H9 (cell line): ENCODE results near the gene SLC25A43. TPM values are rescaled to one million over a fixed set of nuclear protein-coding genes. Genes with fewer than 3 reads are reported as not detected.
A peak's percentile ranks its signal among the peaks of the same experiment; 100 is the strongest.

ENCODE experiments used
- DNase-seq: peaks from one replicate; pipeline ENCODE4 v3.0.0-alpha.2; 2017
- H2AFZ ChIP-seq: one replicate; pipeline ENCODE4 v1.6.1; 2013; ENCODE audit warnings: mild to moderate bottlenecking, low read length, control low read depth, moderate library complexity
- H2AK5ac ChIP-seq: 2 replicates; pipeline ENCODE4 v1.6.1; 2013; ENCODE audit warnings: low read length, control low read depth, mixed read lengths; ENCODE audit not compliant: insufficient read length
- H2BK120ac ChIP-seq: one replicate; pipeline ENCODE4 v1.6.1; 2013; ENCODE audit warnings: low read depth, mild to moderate bottlenecking, low read length, control low read depth, inconsistent platforms; ENCODE audit not compliant: poor library complexity, severe bottlenecking
- H2BK12ac ChIP-seq: 2 replicates; pipeline ENCODE4 v1.6.1; 2013; ENCODE audit warnings: low read length, control low read depth, mixed read lengths, low read depth; ENCODE audit not compliant: insufficient read length
- H2BK15ac ChIP-seq: 2 replicates; pipeline ENCODE4 v1.6.1; 2013; ENCODE audit warnings: low read depth, low read length, control low read depth
- H2BK20ac ChIP-seq: one replicate; pipeline ENCODE4 v1.6.1; 2013; ENCODE audit warnings: low read depth, mild to moderate bottlenecking, low read length, control low read depth, inconsistent platforms; ENCODE audit not compliant: poor library complexity, severe bottlenecking
- H2BK5ac ChIP-seq: 2 replicates; pipeline ENCODE4 v1.6.1; 2013; ENCODE audit warnings: low read length, control low read depth, mixed read lengths; ENCODE audit not compliant: insufficient read length
- H3K14ac ChIP-seq: 2 replicates; pipeline ENCODE4 v1.6.1; 2013; ENCODE audit warnings: low read length, control low read depth; ENCODE audit not compliant: insufficient read depth
- H3K18ac ChIP-seq: 2 replicates; pipeline ENCODE4 v1.6.1; 2013; ENCODE audit warnings: low read depth, mild to moderate bottlenecking, mixed read lengths, low read length, control low read depth; ENCODE audit not compliant: insufficient read length
- H3K23ac ChIP-seq: 2 replicates; pipeline ENCODE4 v1.6.1; 2013; ENCODE audit warnings: low read length, control low read depth, mixed read lengths, low read depth; ENCODE audit not compliant: insufficient read length
- H3K23me2 ChIP-seq: 2 replicates; pipeline ENCODE4 v1.6.1; 2013; ENCODE audit warnings: low read depth, mild to moderate bottlenecking, mixed read lengths, low read length, control low read depth; ENCODE audit not compliant: insufficient read length, poor library complexity, severe bottlenecking
- H3K27ac ChIP-seq: 2 replicates; pipeline ENCODE4 v1.5.1; 2013; ENCODE audit warnings: low read length, control low read depth, mixed read lengths, low read depth; ENCODE audit not compliant: insufficient read length
- H3K27me3 ChIP-seq: 2 replicates; pipeline ENCODE4 v1.6.1; 2013; ENCODE audit warnings: low read length, control low read depth, inconsistent platforms; ENCODE audit not compliant: insufficient read depth
- H3K4ac ChIP-seq: 2 replicates; pipeline ENCODE4 v1.6.1; 2013; ENCODE audit warnings: low read depth, mild to moderate bottlenecking, control low read depth, inconsistent platforms, low read length, moderate library complexity
- H3K4me1 ChIP-seq: 2 replicates; pipeline ENCODE4 v1.6.1; 2013; ENCODE audit warnings: low read length, control low read depth, inconsistent platforms; ENCODE audit not compliant: insufficient read depth
- H3K4me2 ChIP-seq: 2 replicates; pipeline ENCODE4 v1.6.1; 2013; ENCODE audit warnings: low read length, control low read depth, mixed read lengths; ENCODE audit not compliant: insufficient read length, insufficient read depth
- H3K56ac ChIP-seq: 2 replicates; pipeline ENCODE4 v1.6.1; 2013; ENCODE audit warnings: low read depth, mild to moderate bottlenecking, mixed read lengths, low read length, control low read depth; ENCODE audit not compliant: insufficient read length
- H3K79me1 ChIP-seq: 2 replicates; pipeline ENCODE4 v1.6.1; 2013; ENCODE audit warnings: low read depth, mild to moderate bottlenecking, moderate library complexity, low read length, control low read depth, inconsistent platforms; ENCODE audit not compliant: insufficient read depth, poor library complexity, severe bottlenecking
- H3K79me2 ChIP-seq: 2 replicates; pipeline ENCODE4 v1.6.1; 2013; ENCODE audit warnings: low read length, control low read depth, inconsistent platforms; ENCODE audit not compliant: insufficient read depth
- H3K9ac ChIP-seq: 2 replicates; pipeline ENCODE4 v1.6.1; 2013; ENCODE audit warnings: low read length, control low read depth, mixed read lengths; ENCODE audit not compliant: insufficient read length; ENCODE audit errors: extremely low read depth
- H3K9me3 ChIP-seq: one replicate; pipeline ENCODE4 v1.6.1; 2013; ENCODE audit warnings: low read depth, low read length, inconsistent platforms; ENCODE audit not compliant: control insufficient read depth
- H3T11ph ChIP-seq: one replicate; pipeline ENCODE4 v1.6.1; 2013; ENCODE audit warnings: mild to moderate bottlenecking, low read length, control low read depth, inconsistent platforms
- H4K20me1 ChIP-seq: one replicate; pipeline ENCODE4 v1.6.1; 2013; ENCODE audit not compliant: control insufficient read depth, insufficient read length, insufficient read depth
- H4K5ac ChIP-seq: 2 replicates; pipeline ENCODE4 v1.6.1; 2013; ENCODE audit warnings: low read depth, mild to moderate bottlenecking, mixed read lengths, low read length, control low read depth; ENCODE audit not compliant: insufficient read length
- H4K8ac ChIP-seq: replicated peaks from 2 replicates; pipeline ENCODE4 v1.6.1; 2013; ENCODE audit warnings: low read length, control low read depth, mixed read lengths, low read depth; ENCODE audit not compliant: insufficient read length
- H4K91ac ChIP-seq: 2 replicates; pipeline ENCODE4 v1.6.1; 2013; ENCODE audit warnings: low read depth, mild to moderate bottlenecking, moderate library complexity, mixed read lengths, low read length, control low read depth; ENCODE audit not compliant: insufficient read length
- H3K27ac Mint-ChIP-seq, 3 experiments: 2 replicates in 2 of 3; 3 replicates in 1 of 3; pipeline ENCODE4 v1.8.0; 2020 to 2021; ENCODE audit warnings: mixed read lengths in 3 of 3, mild to moderate bottlenecking in 1 of 3, moderate library complexity in 1 of 3
- H3K27me3 Mint-ChIP-seq: 2 replicates; pipeline ENCODE4 v1.8.0; 2021; ENCODE audit warnings: low read depth, mild to moderate bottlenecking, moderate library complexity, mixed read lengths
- H3K36me3 Mint-ChIP-seq, 3 experiments: 2 replicates in 2 of 3; 3 replicates in 1 of 3; pipeline ENCODE4 v1.8.0; 2020 to 2021; ENCODE audit warnings: low read depth in 3 of 3, mixed read lengths in 3 of 3; ENCODE audit not compliant: insufficient read depth in 1 of 3
- H3K4me1 Mint-ChIP-seq, 2 experiments: 2 replicates each; pipeline ENCODE4 v1.8.0; 2020; ENCODE audit warnings: mixed read lengths in 2 of 2
- H3K4me3 Mint-ChIP-seq, 2 experiments: 2 replicates in 1 of 2; 3 replicates in 1 of 2; pipeline ENCODE4 v1.8.0; 2020 to 2021; ENCODE audit warnings: mild to moderate bottlenecking in 2 of 2, mixed read lengths in 2 of 2, moderate library complexity in 1 of 2
- H3K9me3 Mint-ChIP-seq, 2 experiments: 2 replicates in 1 of 2; 3 replicates in 1 of 2; pipeline ENCODE4 v1.8.0; 2020; ENCODE audit warnings: mild to moderate bottlenecking in 2 of 2, mixed read lengths in 2 of 2, moderate library complexity in 1 of 2
- CTCF ChIP-seq: fragments of 200-600 bp; sonication (generic); conservative IDR thresholded peaks from 3 replicates; pipeline ENCODE4 v1.8.0; 2021; ENCODE audit warnings: antibody characterized with exemption, mild to moderate bottlenecking
- WGBS: extraction: QIAGEN DNeasy Blood & Tissue Kit; methylation state at CpG from one replicate; pipeline ENCODE4 v1.1.7; 2013; ENCODE audit warnings: missing lambda C conversion rate, low lambda C conversion rate, mixed read lengths; ENCODE audit not compliant: insufficient read length; ENCODE audit errors: extremely low coverage; 5-methylcytosine and 5-hydroxymethylcytosine counted together
- total RNA-seq: library from RNA; stranded (reverse); gene quantifications from 2 replicates; pipeline ENCODE4 v1.2.1, GENCODE V29; 2021

Gene SLC25A43
- total RNA-seq, 1 experiment from 2014 or later, result 3.7 TPM

- H3K56ac ChIP-seq, result no peak overlapping the region
- H3K4me1 ChIP-seq, result no peaks in the 10 kb centered on the region
- H3K23me2 ChIP-seq, result no peaks in the 10 kb centered on the region
- H3K4me1 Mint-ChIP-seq, result peaks cover 0 to 3% of the 10 kb centered on the region in 2 experiments; a peak in 1 of 4 replicates
- H3K18ac ChIP-seq, result no peak overlapping the region
- H3K9ac ChIP-seq, result no peak overlapping the region
- H2AK5ac ChIP-seq, result no peak overlapping the region
- H3K27me3 Mint-ChIP-seq, result no peaks in the 10 kb centered on the region; the same call in 1 of the 2 replicates
- H3K36me3 Mint-ChIP-seq, result peaks cover 10 to 20% (median 18%) of the 10 kb centered on the region in 3 experiments
- H3K27me3 ChIP-seq, result no peaks in the 10 kb centered on the region
- no peak overlapping the region for H3K4me3 Mint-ChIP-seq
- no CpG with 5 or more reads among the region's 7 CpGs for WGBS
- H3K23ac ChIP-seq, result no peak overlapping the region
- H3T11ph ChIP-seq, result no peak overlapping the region
- no peaks in the 10 kb centered on the region for H3K79me2 ChIP-seq
- H3K9me3 Mint-ChIP-seq, result peaks cover 45 to 47% of the 10 kb centered on the region in 2 experiments
- H3K79me1 ChIP-seq, result peaks cover 3% of the 10 kb centered on the region
- no peak overlapping the region for H3K4ac ChIP-seq
- H4K20me1 ChIP-seq, result no peaks in the 10 kb centered on the region
- no peak overlapping the region for H3K27ac ChIP-seq
- no peak overlapping the region for H4K5ac ChIP-seq
- H4K91ac ChIP-seq, result no peak overlapping the region
- no peak for TF ChIP-seq CTCF
- H3K4me2 ChIP-seq, result no peak overlapping the region
- H2BK20ac ChIP-seq, result no peak overlapping the region
- H2AFZ ChIP-seq, result no peak overlapping the region
- DNase-seq, result no peak
- no peak overlapping the region for H3K14ac ChIP-seq
- peaks cover 14% of the 10 kb centered on the region for H3K9me3 ChIP-seq
- peak overlapping the region in 1 of 3 experiments; percentile 82; a peak in 2 of 7 replicates for H3K27ac Mint-ChIP-seq
- no peak overlapping the region for H2BK12ac ChIP-seq
- no peak overlapping the region for H2BK15ac ChIP-seq
- no peak overlapping the region for H2BK5ac ChIP-seq
- H2BK120ac ChIP-seq, result no peak overlapping the region
- no peak overlapping the region for H4K8ac ChIP-seq
Observed at GRCh38 chrX:119411959-119412358, 12.8 kb downstream of the SLC25A43 start.
